HT-29 (cell line): ENCODE data around the gene AK5. TPM values are rescaled to one million over a fixed set of nuclear protein-coding genes. Genes with fewer than 3 reads are reported as not detected.

ENCODE experiments used
- DNase-seq: peaks from one replicate; pipeline ENCODE4 v3.0.0-alpha.2; 2015; ENCODE audit warnings: low spot score
- total RNA-seq: library from RNA; depleted of rRNA; stranded (reverse); fragments of >200 nt; shearing (Covaris generic); gene quantifications from 2 replicates; pipeline ENCODE4 v1.2.3, GENCODE V29; 2014

The AK5 gene
- total RNA-seq, 1 experiment from 2014 or later = not detected

- DNase-seq = no peak
Observed at GRCh38 chr1:77446841-77447555, 165.2 kb downstream of the AK5 start.

- peak; percentile 32 for DNase-seq
Observed at GRCh38 chr1:77447669-77448068, 165.8 kb downstream of the AK5 start.

- DNase-seq = no peak
Observed at GRCh38 chr1:77459881-77460280, 178.1 kb downstream of the AK5 start.

GRCh38 chr1:77461691-77462090 is 179.9 kb downstream of the AK5 start:
- no peak for DNase-seq

GRCh38 chr1:77463216-77463615 is 181.4 kb downstream of the AK5 start:
- no peak for DNase-seq

GRCh38 chr1:77465139-77465538 is 183.3 kb downstream of the AK5 start:
- DNase-seq = no peak

GRCh38 chr1:77465922-77466321 is 184.1 kb downstream of the AK5 start:
- no peak for DNase-seq

- no peak for DNase-seq
Observed at GRCh38 chr1:77467021-77467595, 185.3 kb downstream of the AK5 start.

- no peak for DNase-seq
Observed at GRCh38 chr1:77467741-77468140, 185.9 kb downstream of the AK5 start.

- DNase-seq = no peak
Observed at GRCh38 chr1:77468257-77468948, 186.6 kb downstream of the AK5 start.

GRCh38 chr1:77468949-77469710 is 187.3 kb downstream of the AK5 start:
- no peak for DNase-seq

GRCh38 chr1:77471691-77472090 is 189.9 kb downstream of the AK5 start:
- no peak for DNase-seq

- DNase-seq = no peak
Observed at GRCh38 chr1:77473690-77474089, 191.9 kb downstream of the AK5 start.

GRCh38 chr1:77475641-77476040 is 193.8 kb downstream of the AK5 start:
- no peak for DNase-seq

GRCh38 chr1:77476475-77476874 is 194.7 kb downstream of the AK5 start:
- DNase-seq = no peak

GRCh38 chr1:77484334-77484733 is 202.5 kb downstream of the AK5 start:
- DNase-seq = no peak

- no peak for DNase-seq
Observed at GRCh38 chr1:77484926-77485325, 203.1 kb downstream of the AK5 start.

GRCh38 chr1:77487631-77488030 is 205.8 kb downstream of the AK5 start:
- no peak for DNase-seq

GRCh38 chr1:77489910-77490309 is 208.1 kb downstream of the AK5 start:
- no peak for DNase-seq

GRCh38 chr1:77494026-77494425 is 212.2 kb downstream of the AK5 start:
- DNase-seq = no peak

GRCh38 chr1:77498918-77499317 is 217.1 kb downstream of the AK5 start:
- no peak for DNase-seq

- DNase-seq = no peak
Observed at GRCh38 chr1:77499466-77499865, 217.6 kb downstream of the AK5 start.
